HG02571 (cell line): ENCODE results near the gene UBE2I.

Experiments
- ATAC-seq: cut with Tn5 transposase; IDR thresholded peaks from one replicate; pipeline ENCODE4 v1.9.1; 2021; ENCODE audit warnings: mild to moderate bottlenecking, moderate library complexity; ENCODE audit not compliant: unreplicated experiment

The UBE2I gene

GRCh38 chr16:1355591-1355990 is 46.2 kb downstream of the UBE2I start:
- no peak for ATAC-seq

- ATAC-seq = no peak
Measured at GRCh38 chr16:1356061-1356900, 46.8 kb downstream of the UBE2I start.

DNA sequence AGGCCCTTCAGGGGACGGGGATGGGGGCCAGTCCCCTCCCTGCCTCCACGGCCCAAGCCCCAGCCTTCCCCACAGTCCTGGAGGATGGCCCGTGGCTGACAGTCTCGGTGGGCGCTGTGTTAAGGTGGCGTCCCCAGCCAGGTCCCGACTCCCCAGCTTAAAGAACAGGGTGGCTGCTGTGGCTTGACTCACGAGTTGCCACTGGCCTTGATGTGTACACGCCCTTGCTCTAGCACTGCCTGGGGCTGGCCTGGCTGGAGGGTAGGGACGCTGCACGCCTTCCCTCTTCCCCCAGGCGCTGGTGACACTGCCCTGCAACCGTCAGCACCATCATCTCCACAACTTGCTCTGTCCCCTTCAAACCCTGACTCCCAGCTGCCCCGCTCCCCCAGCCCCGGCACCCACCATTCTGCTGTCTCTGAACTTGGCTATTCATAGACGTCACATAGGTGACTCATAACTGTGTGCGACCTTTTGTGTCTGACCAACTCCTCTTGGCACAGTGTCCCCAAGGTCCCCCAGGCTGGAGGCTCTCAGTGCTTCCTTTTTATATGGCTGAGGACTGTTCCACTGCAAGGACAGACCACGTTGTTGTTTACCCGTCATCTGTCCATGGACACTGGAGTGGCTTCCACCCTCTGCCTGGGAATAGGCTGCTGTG is 48.6 kb downstream of the UBE2I start:
- no peak for ATAC-seq

GRCh38 chr16:1361685-1362360 is 52.4 kb downstream of the UBE2I start:
- ATAC-seq = no peak

- ATAC-seq = no peak
Measured at GRCh38 chr16:1362807-1363206, 53.4 kb downstream of the UBE2I start.

GRCh38 chr16:1363501-1364041 is 54.1 kb downstream of the UBE2I start:
- no peak for ATAC-seq

DNA sequence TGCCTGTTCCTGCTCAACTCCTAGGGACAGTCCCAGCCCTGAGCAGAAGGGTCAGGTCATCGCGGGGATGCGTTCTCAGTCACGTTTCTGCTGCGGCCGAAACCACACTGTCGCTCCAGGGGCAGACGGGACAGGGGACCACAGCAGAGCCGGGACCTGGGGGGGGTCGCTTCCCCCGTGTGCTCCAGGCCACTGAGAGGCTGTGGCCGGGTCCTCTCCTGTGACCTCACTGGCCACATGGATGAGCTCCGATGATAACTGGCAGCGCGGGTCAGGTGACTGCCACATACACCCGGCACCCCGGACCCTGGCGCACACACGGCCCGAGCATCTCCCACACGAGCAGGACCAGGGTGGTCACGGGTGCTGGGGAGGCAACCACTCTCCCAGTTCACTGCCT is 55.1 kb downstream of the UBE2I start:
- ATAC-seq = no peak

GRCh38 chr16:1366060-1366711 is 56.8 kb downstream of the UBE2I start:
- no peak for ATAC-seq

DNA sequence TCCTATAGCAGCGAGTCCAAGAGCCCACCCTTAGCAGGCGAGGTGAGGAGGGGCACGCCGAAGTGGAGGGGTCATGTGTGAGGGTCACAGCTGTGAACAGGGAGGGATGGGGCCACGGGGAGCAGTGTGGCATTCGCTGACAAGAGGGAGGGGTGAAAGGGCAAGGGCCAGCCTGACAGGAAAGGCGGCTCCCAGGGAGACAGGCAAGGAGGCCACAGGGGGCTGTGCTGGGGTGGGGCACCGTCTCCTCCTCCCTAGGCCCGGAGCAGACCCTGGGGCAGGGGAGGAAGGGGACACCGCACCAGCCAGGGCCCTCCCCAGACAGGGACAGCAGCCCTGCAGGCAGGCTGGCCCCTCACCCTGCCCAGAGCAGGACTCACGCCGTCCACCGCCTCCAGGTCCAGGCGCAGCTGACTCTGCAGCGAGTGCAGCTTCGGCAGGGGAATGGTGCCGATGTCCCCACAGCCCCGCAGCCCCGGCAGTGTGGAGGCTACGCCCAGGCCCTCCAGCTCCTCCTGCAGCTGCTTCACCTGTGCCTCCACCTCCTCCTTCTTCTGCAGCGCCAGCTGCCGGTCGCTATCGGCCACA is 57.4 kb downstream of the UBE2I start:
- ATAC-seq = no peak

- ATAC-seq = no peak
Measured at GRCh38 chr16:1367486-1368174, 58.2 kb downstream of the UBE2I start.

DNA sequence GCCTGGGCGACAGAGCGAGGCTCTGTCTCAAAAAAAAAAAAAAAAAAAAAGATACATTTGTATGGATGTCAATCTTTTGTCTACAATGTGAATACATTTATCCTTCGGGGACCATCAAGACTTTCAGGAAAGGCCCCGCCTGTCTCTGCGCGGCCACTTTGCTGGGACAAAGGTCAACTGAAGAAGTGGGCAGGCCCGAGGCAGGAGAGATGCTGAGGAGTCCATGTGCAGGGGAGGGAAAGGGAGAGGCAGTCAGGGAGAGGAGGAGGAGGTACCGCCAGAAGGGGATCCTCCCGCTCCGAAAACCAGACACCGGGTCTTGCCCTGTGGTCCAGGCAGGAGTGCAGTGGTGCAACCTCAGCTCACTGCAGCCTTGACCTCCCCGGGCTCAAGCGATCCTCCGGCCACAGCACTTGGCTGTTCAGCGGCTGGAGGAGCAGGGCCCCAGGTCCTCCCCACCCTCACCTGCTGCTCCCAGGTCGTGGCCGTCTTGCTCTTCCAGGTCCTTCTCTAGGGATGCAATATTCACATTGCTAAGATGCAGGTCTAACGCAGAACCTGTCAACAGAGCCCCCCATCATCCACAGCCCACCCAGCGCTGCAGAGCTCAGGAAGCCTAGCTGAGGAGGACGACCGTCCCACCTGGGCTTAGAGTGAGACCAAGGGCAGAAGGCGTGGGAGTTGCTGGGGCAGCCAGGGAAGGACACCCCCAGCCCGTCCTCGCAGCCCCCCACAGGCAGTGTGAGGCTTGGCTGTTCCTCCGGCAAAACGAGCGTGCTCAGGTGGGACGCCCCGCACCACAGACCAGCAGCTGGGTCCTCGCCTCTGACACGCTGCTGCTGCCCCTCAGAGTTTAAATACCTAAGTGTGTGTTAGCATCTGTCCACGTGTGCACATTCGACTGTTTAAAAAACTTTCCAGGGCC is 61.9 kb downstream of the UBE2I start:
- ATAC-seq = no peak

DNA sequence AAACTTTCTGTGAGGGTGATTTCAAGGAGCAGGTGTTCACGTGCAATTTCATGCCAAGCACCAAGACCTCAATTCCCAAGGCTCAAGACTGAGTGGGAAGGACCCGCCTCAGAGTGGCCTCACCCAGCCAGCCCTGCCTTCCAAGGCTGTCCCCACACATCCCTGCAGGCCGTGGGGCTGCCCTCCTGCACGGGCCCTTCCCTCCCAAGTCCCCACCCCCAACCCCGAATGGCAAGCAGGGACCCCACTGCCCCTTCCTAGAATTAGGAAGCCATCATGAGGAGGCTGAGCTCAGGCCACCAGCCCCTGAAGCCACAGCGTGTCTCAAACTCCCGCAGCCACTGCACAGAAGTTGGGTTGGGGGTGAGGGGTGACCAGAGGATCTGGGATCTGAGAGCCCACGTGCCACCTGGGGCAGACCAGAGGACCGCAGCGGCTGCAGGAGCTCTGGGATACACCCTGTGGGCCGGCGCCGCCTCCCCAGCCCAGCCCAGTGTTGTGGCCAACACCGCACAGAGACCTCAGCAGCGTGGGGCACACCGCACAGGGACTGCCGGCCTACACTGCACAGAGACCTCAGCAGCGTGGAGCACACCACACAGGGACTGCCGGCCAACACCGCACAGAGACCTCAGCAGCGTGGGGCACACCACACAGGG is 63.0 kb downstream of the UBE2I start:
- no peak for ATAC-seq

- ATAC-seq = no peak
Measured at GRCh38 chr16:1374418-1375297, 65.2 kb downstream of the UBE2I start.

DNA sequence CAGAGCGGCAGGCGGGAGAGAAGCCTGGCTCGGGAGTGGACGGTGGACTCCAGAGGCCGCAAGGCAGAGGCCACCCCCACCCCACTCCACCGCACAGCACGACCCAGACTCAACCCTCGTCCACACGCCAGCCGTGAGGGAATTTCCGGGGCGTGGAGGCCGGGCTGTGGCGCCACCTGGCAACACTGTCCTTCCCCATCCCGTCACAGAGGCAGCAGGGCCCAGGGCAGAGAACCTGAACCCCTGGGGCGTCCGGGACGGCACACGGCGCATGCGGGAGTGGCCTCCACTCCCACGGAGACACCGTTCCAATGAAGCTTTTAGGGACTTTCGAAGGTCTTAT is 65.8 kb downstream of the UBE2I start:
- no peak for ATAC-seq

GRCh38 chr16:1375741-1376410 is 66.4 kb downstream of the UBE2I start:
- ATAC-seq = no peak
